NCI-H1105 treated with DMSO at 0.1 percent for 48 hours (cell line): ENCODE measurements around the gene SPPL2C.

Experiments used
- DNase-seq: peaks from one replicate; lab custom pipeline; 2025; lab: John Stamatoyannopoulos, UW

The SPPL2C gene

GRCh38 chr17:45828582-45829133 is 16.0 kb upstream of the SPPL2C start:
- DNase-seq = no peak

- DNase-seq = no peak
These were observed 10.8 kb upstream of the SPPL2C start for GRCh38 chr17:45833920-45834319.

- no peak for DNase-seq
These were observed 9.9 kb upstream of the SPPL2C start for GRCh38 chr17:45834471-45835396.

- no peak for DNase-seq
These were observed 9.2 kb upstream of the SPPL2C start for GRCh38 chr17:45835481-45835880.

GRCh38 chr17:45836047-45837044 is 8.3 kb upstream of the SPPL2C start:
- DNase-seq = no peak

- DNase-seq = no peak
These were observed 7.5 kb upstream of the SPPL2C start for GRCh38 chr17:45837187-45837586.

- no peak for DNase-seq
These were observed 7.1 kb upstream of the SPPL2C start for GRCh38 chr17:45837603-45838002.

GRCh38 chr17:45838751-45839295 is 5.9 kb upstream of the SPPL2C start:
- DNase-seq = no peak

- no peak for DNase-seq
These were observed 5.2 kb upstream of the SPPL2C start for GRCh38 chr17:45839442-45839841.

GRCh38 chr17:45841186-45841585 is 3.5 kb upstream of the SPPL2C start:
- DNase-seq = no peak

- peak; percentile 15 for DNase-seq
These were observed 2.7 kb upstream of the SPPL2C start for GRCh38 chr17:45841883-45842525.

GRCh38 chr17:45843722-45844121 is 959 bp upstream of the SPPL2C start:
- DNase-seq = no peak

GRCh38 chr17:45845376-45846185 is 900 bp downstream of the SPPL2C start:
- DNase-seq = no peak

- DNase-seq = no peak
These were observed 1.5 kb downstream of the SPPL2C start for GRCh38 chr17:45846223-45846622.

GRCh38 chr17:45846646-45847045 is 2.0 kb downstream of the SPPL2C start:
- no peak for DNase-seq

- DNase-seq = no peak
These were observed 2.4 kb downstream of the SPPL2C start for GRCh38 chr17:45847101-45847500.

- DNase-seq = no peak
These were observed 3.1 kb downstream of the SPPL2C start for GRCh38 chr17:45847747-45848146.

- no peak for DNase-seq
These were observed 3.7 kb downstream of the SPPL2C start for GRCh38 chr17:45848405-45848804.

GRCh38 chr17:45848868-45849535 is 4.3 kb downstream of the SPPL2C start:
- no peak for DNase-seq

GRCh38 chr17:45849536-45849990 is 4.9 kb downstream of the SPPL2C start:
- no peak for DNase-seq
